HepG2 (cell line): ENCODE data around the gene TPCN2. TPM values are rescaled to one million over a fixed set of nuclear protein-coding genes. Genes with fewer than 3 reads are reported as not detected.

ENCODE experiments used
- ATAC-seq: fragments of 200-7000 bp; cut with Tn5 transposase; 3 replicates; pipeline ENCODE4 v1.9.1; 2020; ENCODE audit warnings: mild to moderate bottlenecking, moderate library complexity
- BruUV-seq: library from RNA; stranded (reverse); fragments of 400-500 nt; replicated peaks from 2 replicates; lab custom pipeline; 2021; lab: Mats Ljungman, UMichigan
- CTCF ChIA-PET: fragments of 300-600 bp; formaldehyde crosslinking; extraction: SDS; loops from one replicate; lab custom pipeline; 2021; ENCODE audit warnings: low total read pairs, inconsistent platforms, low intra/inter-chr PET ratio; lab: Yijun Ruan, JAX
- POLR2A ChIA-PET: fragments of 350-600 bp; sonication (Branson Sonifier 250); formaldehyde crosslinking; loops from one replicate; lab custom pipeline; 2020; ENCODE audit warnings: antibody characterized with exemption, inconsistent platforms; lab: Yijun Ruan, JAX
- DNase-seq: peaks from one replicate; pipeline ENCODE4 v3.0.0-alpha.2; 2015; ENCODE audit warnings: low spot score
- FAIRE-seq: peaks from 3 replicates; lab custom pipeline; 2011; peaks lifted over from hg19 to GRCh38; lab: Jason Lieb, UNC
- H2AFZ ChIP-seq: one replicate; pipeline ENCODE4 v1.6.1; 2011; ENCODE audit warnings: low read length, inconsistent platforms
- H3K27ac ChIP-seq: fragments of 300-600 bp; 3 replicates; pipeline ENCODE4 v1.8.0; 2011; ENCODE audit warnings: mixed run types, mild to moderate bottlenecking, mixed read lengths, low read length, inconsistent platforms; ENCODE audit not compliant: insufficient read depth; ENCODE audit errors: extremely low read length
- H3K27me3 ChIP-seq, 2 experiments: fragments of 200-600 bp in 1 of 2; 2 replicates in 1 of 2; 3 replicates in 1 of 2; pipeline versions ENCODE4 v1.6.0 to v1.8.0; 2011; ENCODE audit warnings: low read length in 2 of 2, mild to moderate bottlenecking in 2 of 2, moderate library complexity in 2 of 2, inconsistent platforms in 1 of 2; ENCODE audit not compliant: insufficient read depth in 2 of 2, control insufficient read depth in 1 of 2
- H3K36me3 ChIP-seq, 2 experiments: fragments of 200-600 bp in 1 of 2; replicated peaks in 1 of 2; 2 replicates in 1 of 2; 3 replicates in 1 of 2; pipeline versions ENCODE4 v1.5.1 to v1.8.0; 2011; ENCODE audit warnings: low read length in 2 of 2, inconsistent platforms in 1 of 2; ENCODE audit not compliant: insufficient read depth in 2 of 2, control insufficient read depth in 1 of 2
- H3K4me1 ChIP-seq: 2 replicates; pipeline ENCODE4 v1.5.1; 2012; ENCODE audit warnings: low read length, inconsistent platforms; ENCODE audit not compliant: insufficient read depth
- H3K4me2 ChIP-seq: 2 replicates; pipeline ENCODE4 v1.6.0; 2011; ENCODE audit warnings: low read depth, low read length, inconsistent platforms
- H3K4me3 ChIP-seq, 3 experiments: fragments of 200-600 bp in 1 of 3; sonication (generic), shearing (Covaris generic) in 1 of 3; replicated peaks in 1 of 3; 2 replicates each; pipeline ENCODE4 v1.5.1; 2011 to 2016; ENCODE audit warnings: low read length in 3 of 3, inconsistent platforms in 2 of 3, low read depth in 2 of 3, mild to moderate bottlenecking in 2 of 3, control low read depth in 1 of 3, mixed read lengths in 1 of 3; ENCODE audit not compliant: insufficient read depth in 1 of 3
- H3K79me2 ChIP-seq: one replicate; pipeline ENCODE4 v1.6.1; 2011; ENCODE audit warnings: low read length, inconsistent platforms; ENCODE audit not compliant: insufficient read depth
- H3K9ac ChIP-seq: 2 replicates; pipeline ENCODE4 v1.6.0; 2011; ENCODE audit warnings: mild to moderate bottlenecking, low read depth, low read length, inconsistent platforms; ENCODE audit not compliant: insufficient read depth
- H3K9me3 ChIP-seq: 2 replicates; pipeline ENCODE4 v1.5.1; 2012; ENCODE audit warnings: mild to moderate bottlenecking, low read length
- H4K20me1 ChIP-seq: 2 replicates; pipeline ENCODE4 v1.6.0; 2011; ENCODE audit warnings: inconsistent platforms, mild to moderate bottlenecking, low read length, moderate library complexity; ENCODE audit not compliant: insufficient read depth
- AKAP8 ChIP-seq: sonication (generic); formaldehyde crosslinking; IDR thresholded peaks from 2 replicates; pipeline ENCODE4 v1.5.1; 2020; ENCODE audit warnings: mild to moderate bottlenecking, missing genetic modification reagents
- ARID2 ChIP-seq: sonication (generic); formaldehyde crosslinking; IDR thresholded peaks from 2 replicates; pipeline ENCODE4 v1.8.1; 2022; ENCODE audit warnings: mild to moderate bottlenecking, missing genetic modification reagents, borderline replicate concordance
- ATF7-NPFF ChIP-seq: sonication (generic); formaldehyde crosslinking; IDR thresholded peaks from 2 replicates; pipeline ENCODE4 v1.8.1; 2023; ENCODE audit warnings: mild to moderate bottlenecking, low read depth, missing genetic modification reagents, moderate library complexity
- DPF2 ChIP-seq: sonication (generic); formaldehyde crosslinking; IDR thresholded peaks from 2 replicates; pipeline ENCODE4 v1.4.0; 2020; ENCODE audit warnings: mild to moderate bottlenecking, low read depth, missing genetic modification reagents, borderline replicate concordance
- FOXK1 ChIP-seq: sonication (generic); formaldehyde crosslinking; IDR thresholded peaks from 2 replicates; pipeline ENCODE4 v1.4.0; 2020; ENCODE audit warnings: low read depth, missing genetic modification reagents, borderline replicate concordance
- GLI4 ChIP-seq: sonication (generic); formaldehyde crosslinking; IDR thresholded peaks from 2 replicates; pipeline ENCODE4 v1.5.1; 2020; ENCODE audit warnings: missing genetic modification reagents, mild to moderate bottlenecking, moderate library complexity, borderline replicate concordance
- KLF16 ChIP-seq, 2 experiments: sonication (generic) in 1 of 2; formaldehyde crosslinking in 1 of 2; IDR thresholded peaks; 2 replicates each; pipeline versions ENCODE4 v1.6.1 to v1.8.0; 2016 to 2023; ENCODE audit warnings: missing genetic modification reagents in 2 of 2, missing compliant biosample characterization in 1 of 2
- NONO ChIP-seq, 2 experiments: fragments of 450-650 bp in 1 of 2; sonication (generic) in 1 of 2; formaldehyde crosslinking in 1 of 2; IDR thresholded peaks in 1 of 2; conservative IDR thresholded peaks in 1 of 2; 2 replicates each; pipeline versions ENCODE4 v1.6.1 to v1.8.0; 2017 to 2022; ENCODE audit warnings: mild to moderate bottlenecking in 1 of 2, missing genetic modification reagents in 1 of 2, moderate library complexity in 1 of 2
- PHF5A ChIP-seq: IDR thresholded peaks from one replicate; pipeline ENCODE4 v1.6.1; 2018; ENCODE audit warnings: low read depth, missing genetic modification reagents; ENCODE audit not compliant: unreplicated experiment
- RFXAP ChIP-seq: sonication (generic); formaldehyde crosslinking; IDR thresholded peaks from 2 replicates; pipeline ENCODE4 v1.4.0; 2020; ENCODE audit warnings: missing genetic modification reagents, borderline replicate concordance
- SMARCE1 ChIP-seq: fragments of 450-650 bp; IDR thresholded peaks from 2 replicates; pipeline ENCODE4 v1.6.1; 2017; ENCODE audit warnings: borderline replicate concordance
- SP5 ChIP-seq: IDR thresholded peaks from 2 replicates; pipeline ENCODE4 v1.6.1; 2016; ENCODE audit warnings: low read depth, borderline replicate concordance
- ZBTB38 ChIP-seq: sonication (generic); formaldehyde crosslinking; IDR thresholded peaks from 2 replicates; pipeline ENCODE4 v1.5.1; 2020; ENCODE audit warnings: mild to moderate bottlenecking, missing genetic modification reagents
- ZMAT3 ChIP-seq: sonication (generic); formaldehyde crosslinking; conservative IDR thresholded peaks from 2 replicates; pipeline ENCODE4 v1.7.0; 2021; ENCODE audit warnings: missing genetic modification reagents
- WGBS: methylation state at CpG from one replicate; pipeline ENCODE4 v1.1.6; 2017; ENCODE audit warnings: low lambda C conversion rate; 5-methylcytosine and 5-hydroxymethylcytosine counted together
- in situ Hi-C: cut with HindIII; loops from 2 replicates; pipeline ENCODE4 v1.10.0; 2017; ENCODE audit warnings: low pct_unique_long_range_greater_than_20kb; ENCODE audit not compliant: extremely low pct_ligation_motif_present
- intact Hi-C: fragments of 100-400 bp; cut with micrococcal nuclease; formaldehyde crosslinking; loops from one replicate; pipeline ENCODE4 v1.10.0; 2022; ENCODE audit not compliant: unreplicated experiment
- polyA plus RNA-seq, 8 experiments: library from polyadenylated mRNA; depleted of rRNA in 3 of 8; stranded (reverse) in 7 of 8; unstranded in 1 of 8; fragments of >200 nt; fragmentation: Illumina TruSeq in 4 of 8; extraction: Trizol in 4 of 8; gene quantifications; 2 replicates each; pipeline versions ENCODE4 v1.2.1 to v1.2.3, GENCODE V29; 2011 to 2016; ENCODE audit warnings: low read depth in 4 of 8, missing spikeins in 1 of 8, mixed read lengths in 1 of 8; ENCODE audit not compliant: insufficient read depth in 1 of 8
- total RNA-seq, 5 experiments: library from RNA; depleted of rRNA; stranded (reverse); fragments of >200 nt; fragmentation: Illumina TruSeq; extraction: Trizol; gene quantifications; 2 replicates each; pipeline ENCODE4 v1.2.3, GENCODE V29; 2016; ENCODE audit warnings: low read depth in 1 of 5
- TF ChIP-seq, protein P1 (sequence below): sonication (generic); formaldehyde crosslinking; IDR thresholded peaks from 2 replicates; pipeline ENCODE4 v1.4.0; 2020; ENCODE audit warnings: missing genetic modification reagents, mild to moderate bottlenecking, borderline replicate concordance
- TF ChIP-seq, protein P2 (sequence below): sonication (generic); formaldehyde crosslinking; IDR thresholded peaks from 2 replicates; pipeline ENCODE4 v1.5.0; 2020; ENCODE audit warnings: missing genetic modification reagents, mild to moderate bottlenecking, borderline replicate concordance

The TPCN2 gene
- total and polyA plus RNA-seq, 2 of the 13 experiments (the other 11 are each of a cell fraction or from before 2014, with no cell fraction given) = 5.6 to 5.9 TPM

DNA sequence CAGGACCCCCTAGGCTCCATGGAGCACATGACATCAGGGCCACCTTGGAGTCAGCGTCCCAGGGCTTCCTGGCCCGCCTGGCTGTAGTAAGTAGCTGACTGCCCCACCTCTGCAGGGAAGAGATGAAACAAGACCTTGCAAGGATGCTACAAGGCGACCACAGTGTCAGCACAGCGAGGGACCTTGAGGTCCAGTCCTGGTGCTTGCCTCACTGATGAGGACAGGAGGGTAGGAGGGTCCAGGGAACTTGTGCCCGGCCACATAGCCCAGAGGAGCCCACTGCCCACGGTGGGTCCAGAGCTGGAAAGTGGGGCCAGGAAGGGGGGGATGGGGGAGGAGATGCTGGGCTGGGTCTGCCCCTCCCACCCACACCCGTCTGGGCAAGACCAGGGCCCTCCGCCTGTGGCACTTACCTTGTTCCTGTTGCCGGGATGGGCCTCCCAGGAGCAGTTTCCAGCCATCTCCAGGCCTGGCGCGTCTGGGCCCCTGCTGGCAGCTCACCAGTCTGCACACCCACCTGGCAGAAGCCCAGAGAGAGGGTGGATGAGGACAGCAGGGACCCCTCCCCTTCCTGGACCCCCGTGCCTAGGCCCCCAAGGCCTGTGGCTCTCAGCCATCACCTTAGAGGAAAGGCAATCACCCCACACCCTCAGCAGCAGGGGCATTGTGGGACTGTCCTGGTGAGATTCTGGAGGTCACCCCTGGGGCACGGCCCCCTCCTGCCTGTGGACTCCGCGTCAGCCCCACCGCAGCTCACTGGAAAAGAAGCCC, 39.1 kb upstream of the TPCN2 start:
- in situ Hi-C loops = no loop called here

More for the DNA sequence above, 39.1 kb upstream of the TPCN2 start:
- FAIRE-seq = no peak
- Histone ChIP-seq H3K9ac (no peak overlapping the region), H3K36me3 (no peaks in the 10 kb centered on the region), H4K20me1 (no peaks in the 10 kb centered on the region), H3K79me2 (no peaks in the 10 kb centered on the region), H3K27ac (no peak overlapping the region), H3K4me3 (no peak overlapping the region), H3K27me3 (peaks cover 20 to 39% of the 10 kb centered on the region in 2 experiments), H3K4me1 (peaks cover 51% of the 10 kb centered on the region), H3K4me2 (no peak overlapping the region), H3K9me3 (no peaks in the 10 kb centered on the region)
- CTCF ChIA-PET = no interaction called here
- 77% methylated on average over 4 of the region's 16 CpGs for WGBS
- POLR2A ChIA-PET = no interaction called here
- intact Hi-C loops = no loop called here
- no peak for DNase-seq
- no TSS peak for BruUV-seq
- TF ChIP-seq KLF16 (CRISPR knock-in tag; IDR thresholded peaks at IDR 0.05) (no peak), NONO (IDR thresholded peaks at IDR 0.05) (no peak), NONO (CRISPR knock-in tag; conservative IDR thresholded peaks at IDR 0.05) (no peak), SP5 (CRISPR knock-in tag) (no peak), ZMAT3 (no peak), ATF7-NPFF (CRISPR knock-in tag) (no peak), ARID2 (CRISPR knock-in tag) (no peak), GLI4 (no peak), PHF5A (CRISPR knock-in tag) (no peak), FOXK1 (CRISPR knock-in tag) (no peak), ZBTB38 (CRISPR knock-in tag) (no peak), DPF2 (CRISPR knock-in tag) (no peak), SMARCE1 (no peak), AKAP8 (no peak), RFXAP (CRISPR knock-in tag) (no peak)
- TF ChIP-seq, protein P1, sequence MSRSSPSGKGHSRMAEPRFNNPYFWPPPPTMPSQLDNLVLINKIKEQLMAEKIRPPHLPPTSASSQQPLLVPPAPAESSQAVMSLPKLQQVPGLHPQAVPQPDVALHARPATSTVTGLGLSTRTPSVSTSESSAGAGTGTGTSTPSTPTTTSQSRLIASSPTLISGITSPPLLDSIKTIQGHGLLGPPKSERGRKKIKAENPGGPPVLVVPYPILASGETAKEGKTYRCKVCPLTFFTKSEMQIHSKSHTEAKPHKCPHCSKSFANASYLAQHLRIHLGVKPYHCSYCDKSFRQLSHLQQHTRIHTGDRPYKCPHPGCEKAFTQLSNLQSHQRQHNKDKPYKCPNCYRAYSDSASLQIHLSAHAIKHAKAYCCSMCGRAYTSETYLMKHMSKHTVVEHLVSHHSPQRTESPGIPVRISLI (CRISPR knock-in tag) = no peak
- TF ChIP-seq, protein P2, sequence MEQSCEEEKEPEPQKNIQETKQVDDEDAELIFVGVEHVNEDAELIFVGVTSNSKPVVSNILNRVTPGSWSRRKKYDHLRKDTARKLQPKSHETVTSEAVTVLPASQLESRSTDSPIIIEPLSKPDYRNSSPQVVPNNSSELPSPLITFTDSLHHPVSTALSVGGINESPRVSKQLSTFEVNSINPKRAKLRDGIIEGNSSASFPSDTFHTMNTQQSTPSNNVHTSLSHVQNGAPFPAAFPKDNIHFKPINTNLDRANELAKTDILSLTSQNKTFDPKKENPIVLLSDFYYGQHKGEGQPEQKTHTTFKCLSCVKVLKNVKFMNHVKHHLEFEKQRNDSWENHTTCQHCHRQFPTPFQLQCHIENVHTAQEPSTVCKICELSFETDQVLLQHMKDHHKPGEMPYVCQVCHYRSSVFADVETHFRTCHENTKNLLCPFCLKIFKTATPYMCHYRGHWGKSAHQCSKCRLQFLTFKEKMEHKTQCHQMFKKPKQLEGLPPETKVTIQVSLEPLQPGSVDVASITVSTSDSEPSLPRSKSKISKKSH (CRISPR knock-in tag) = no peak
- TF ChIP-seq, all 625 proteins: peak for 0
- ATAC-seq = no peak
- no peak overlapping the region for H2AFZ ChIP-seq
